Cardiac fibroblast (primary cell): Measurements from ENCODE around the gene TMEM9.

Experiments
- DNase-seq, 2 donors: peaks; one replicate each; pipeline versions ENCODE4 v3.0.0 to v3.0.0-alpha.2; 2010; ENCODE audit warnings: low read depth in 2 of 2
- H3K4me3 ChIP-seq, 2 donors: replicated peaks in 1 of 2; 1 replicate in 1 of 2; 2 replicates in 1 of 2; pipeline ENCODE4 v1.5.1; 2011; ENCODE audit warnings: low read depth in 2 of 2, low read length in 2 of 2, mild to moderate bottlenecking in 2 of 2, moderate library complexity in 1 of 2
- CTCF ChIP-seq: IDR thresholded peaks from one replicate; pipeline ENCODE4 v1.5.1; 2011; ENCODE audit warnings: low read depth, mild to moderate bottlenecking, low read length, inconsistent platforms

The TMEM9 gene

GRCh38 chr1:201190005-201190404, 35.7 kb upstream of the TMEM9 start:
- TF ChIP-seq CTCF, result no peak
- no peak for DNase-seq
- no peak overlapping the region for H3K4me3 ChIP-seq

GRCh38 chr1:201189085-201189484, 34.8 kb upstream of the TMEM9 start:
- no peak for DNase-seq
- no peak for TF ChIP-seq CTCF
- H3K4me3 ChIP-seq, result no peak overlapping the region

GRCh38 chr1:201186192-201186591, 31.9 kb upstream of the TMEM9 start:
- no peak overlapping the region for H3K4me3 ChIP-seq
- DNase-seq, result no peak
- TF ChIP-seq CTCF, result no peak

- DNase-seq, result no peak
- H3K4me3 ChIP-seq, result no peak overlapping the region
- no peak for TF ChIP-seq CTCF
These were observed 31.4 kb upstream of the TMEM9 start for GRCh38 chr1:201185527-201186128.

GRCh38 chr1:201185123-201185453, 30.8 kb upstream of the TMEM9 start:
- DNase-seq, result no peak
- TF ChIP-seq CTCF, result no peak
- H3K4me3 ChIP-seq, result no peak overlapping the region

GRCh38 chr1:201184307-201185122, 30.2 kb upstream of the TMEM9 start:
- H3K4me3 ChIP-seq, result no peak overlapping the region
- peak; percentile 69 for TF ChIP-seq CTCF
- peak; percentile 73 to 78 for DNase-seq
